Measurements from ENCODE around the gene ADGRB3. TPM values are rescaled to one million over a fixed set of nuclear protein-coding genes. Genes with fewer than 3 reads are reported as not detected.
"Not testable (repeated sequence)": the region's sequence is repeated elsewhere in the genome, so short reads cannot be mapped to it uniquely, and the experiment has no call there.

The ADGRB3 gene
- total and polyA plus RNA-seq, 5 experiments from 2014 or later: not detected

DNA sequence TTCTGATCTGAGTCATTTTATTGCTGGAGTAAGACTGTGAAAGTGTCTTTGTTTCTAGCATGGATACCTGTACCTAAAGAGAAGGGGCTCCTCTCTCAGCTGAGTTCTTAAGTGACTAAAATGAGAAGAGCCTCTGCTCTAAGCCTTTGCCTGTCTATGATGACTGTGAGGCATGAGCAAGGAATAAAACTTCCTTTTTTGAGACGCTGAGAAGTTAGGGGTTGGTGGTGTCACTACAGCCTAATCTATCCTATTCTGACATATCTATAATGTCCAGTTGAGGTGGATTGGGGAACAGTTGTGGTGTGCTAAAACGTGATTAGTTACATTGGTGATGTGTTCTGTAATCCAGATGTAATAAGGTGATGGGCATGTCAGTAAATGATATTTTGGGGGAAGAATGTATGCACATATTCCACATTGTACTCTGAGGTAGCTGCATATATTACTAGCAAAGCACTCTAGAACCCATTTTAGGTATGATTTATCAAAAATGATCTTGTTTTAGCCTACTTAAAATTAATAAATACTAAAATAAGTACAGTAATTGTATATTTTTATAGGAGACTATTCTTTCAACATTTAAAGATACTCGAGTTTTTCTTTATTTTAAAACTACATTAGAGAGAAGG, 18.1 kb downstream of the ADGRB3 start:
- H3K4me3 Mint-ChIP-seq: no peak overlapping the region
- ATAC-seq: no peak
- POLR2A ChIA-PET: no interaction called here
- H3K27me3 Mint-ChIP-seq: peaks cover 0 to 1% (median 0%) of the 10 kb centered on the region in 5 donors
- no peaks in the 10 kb centered on the region for H3K36me3 Mint-ChIP-seq
- DNase-seq: no peak
- no peaks in the 10 kb centered on the region for H3K4me1 Mint-ChIP-seq
- no peak overlapping the region for H3K27ac Mint-ChIP-seq
- no peaks in the 10 kb centered on the region for H3K9me3 Mint-ChIP-seq

DNA sequence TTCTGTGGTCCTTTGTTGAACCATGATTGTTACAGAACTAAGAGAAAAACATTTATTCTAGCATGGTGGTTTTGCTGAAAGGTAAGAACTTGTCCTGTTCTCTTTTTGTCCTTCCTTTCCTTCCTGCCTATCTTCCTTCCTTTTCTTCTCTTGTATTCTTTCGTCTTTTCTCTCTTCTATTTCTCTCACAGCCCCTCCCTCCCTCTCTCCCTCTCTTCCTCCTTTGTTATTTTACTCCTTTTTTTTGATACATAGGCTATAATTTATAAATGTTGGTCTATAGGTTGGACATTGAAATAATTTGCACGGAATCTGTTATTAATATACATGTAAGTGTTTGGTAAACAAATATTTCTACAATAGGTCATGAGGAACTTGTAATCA, 18.6 kb downstream of the ADGRB3 start:
- no peaks in the 10 kb centered on the region for H3K36me3 Mint-ChIP-seq
- no peak overlapping the region for H3K4me3 Mint-ChIP-seq
- H3K4me1 Mint-ChIP-seq: no peaks in the 10 kb centered on the region
- ATAC-seq (no peak), DNase-seq (no peak)
- H3K9me3 Mint-ChIP-seq: no peaks in the 10 kb centered on the region
- H3K27me3 Mint-ChIP-seq: peaks cover 0 to 1% (median 0%) of the 10 kb centered on the region in 5 donors
- POLR2A ChIA-PET: no interaction called here
- H3K27ac Mint-ChIP-seq: no peak overlapping the region

DNA sequence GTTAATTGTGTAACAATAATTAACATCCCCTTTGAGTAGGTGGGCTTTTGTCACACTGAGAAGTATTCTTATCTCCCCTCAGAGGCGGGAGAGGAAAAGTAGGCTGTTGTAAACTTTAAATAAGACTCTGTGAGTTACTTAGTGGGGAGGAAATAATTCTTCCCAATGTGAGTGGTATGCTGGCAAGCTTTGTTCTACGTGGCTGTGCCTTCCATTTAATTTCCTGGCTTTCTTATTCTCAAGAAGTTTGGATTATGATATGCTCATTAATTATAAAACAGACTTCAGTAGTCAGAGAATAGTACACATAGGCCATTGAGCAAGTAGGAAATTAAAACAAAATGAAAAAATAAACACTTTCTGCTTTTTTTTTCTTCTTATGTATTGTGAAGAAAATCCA, 19.1 kb downstream of the ADGRB3 start:
- Mint-ChIP-seq H3K9me3 (no peaks in the 10 kb centered on the region), H3K27me3 (peaks cover 0 to 1% (median 0%) of the 10 kb centered on the region in 5 donors), H3K36me3 (no peaks in the 10 kb centered on the region), H3K4me3 (no peak overlapping the region), H3K27ac (no peak overlapping the region), H3K4me1 (no peaks in the 10 kb centered on the region)
- ATAC-seq (no peak), DNase-seq (no peak)
- POLR2A ChIA-PET: no interaction called here

DNA sequence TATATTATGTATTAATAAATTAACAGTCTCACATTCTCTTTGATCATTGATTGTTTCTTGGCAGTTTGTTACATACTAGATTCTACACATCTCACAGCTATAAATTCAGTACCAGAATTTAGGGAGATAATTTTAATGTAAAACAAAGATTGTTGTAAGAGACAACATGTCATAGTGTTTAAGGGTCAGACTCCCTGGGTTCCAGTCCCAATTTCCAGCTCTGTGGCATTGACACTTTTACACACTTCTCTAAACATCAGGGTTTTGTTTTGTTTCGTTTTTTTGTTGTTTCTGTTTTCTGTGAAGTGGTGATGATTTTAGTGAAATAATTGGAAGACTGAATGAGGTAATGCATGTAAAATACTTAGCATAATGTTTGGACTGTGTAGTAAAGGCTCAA, 19.9 kb downstream of the ADGRB3 start:
- H3K27me3 Mint-ChIP-seq: peaks cover 0 to 1% (median 0%) of the 10 kb centered on the region in 5 donors
- H3K4me3 Mint-ChIP-seq: no peak overlapping the region
- ATAC-seq (no peak), DNase-seq (no peak)
- no peaks in the 10 kb centered on the region for H3K9me3 Mint-ChIP-seq
- POLR2A ChIA-PET: no interaction called here
- H3K4me1 Mint-ChIP-seq: no peaks in the 10 kb centered on the region
- no peak overlapping the region for H3K27ac Mint-ChIP-seq
- no peaks in the 10 kb centered on the region for H3K36me3 Mint-ChIP-seq

DNA sequence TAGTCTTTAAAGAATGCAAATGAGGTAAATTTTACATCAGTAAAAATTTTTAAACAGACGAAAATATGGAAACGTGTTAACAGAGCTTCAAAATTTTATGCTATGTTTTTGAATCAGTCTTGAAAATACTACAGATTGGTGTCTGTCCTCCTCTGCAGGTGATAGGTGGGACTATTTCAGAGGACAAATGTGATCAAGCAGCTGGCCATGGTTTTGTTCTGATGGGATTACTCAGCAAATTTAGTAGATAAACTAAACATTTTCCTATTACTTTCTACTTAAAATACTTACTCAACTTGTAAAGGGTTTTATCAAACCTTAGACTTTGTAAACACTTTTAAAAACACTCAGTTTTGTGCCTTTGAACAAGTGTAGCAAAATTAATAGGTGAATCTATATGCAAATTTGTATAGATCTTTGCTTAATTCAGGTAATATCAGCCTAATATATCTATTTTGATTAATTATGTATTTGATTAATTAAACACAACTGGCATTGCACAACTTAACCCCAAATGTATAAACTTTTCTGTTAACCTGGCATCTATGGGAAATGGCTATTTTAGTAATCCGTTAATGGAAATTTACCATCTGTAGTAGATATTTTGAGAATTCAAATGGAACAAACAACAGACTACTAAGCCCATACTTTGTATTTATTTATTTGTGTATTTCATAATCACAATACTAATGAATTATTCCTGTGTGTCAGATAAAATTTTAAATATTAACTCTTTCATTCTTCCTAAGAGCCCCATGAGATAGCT, 22.5 kb downstream of the ADGRB3 start:
- Mint-ChIP-seq H3K27ac (no peak overlapping the region), H3K4me3 (no peak overlapping the region), H3K36me3 (no peaks in the 10 kb centered on the region), H3K27me3 (peaks cover 0 to 4% (median 0%) of the 10 kb centered on the region in 5 donors), H3K9me3 (no peaks in the 10 kb centered on the region), H3K4me1 (no peaks in the 10 kb centered on the region)
- no peak for ATAC-seq
- DNase-seq: no peak
- POLR2A ChIA-PET: no interaction called here

DNA sequence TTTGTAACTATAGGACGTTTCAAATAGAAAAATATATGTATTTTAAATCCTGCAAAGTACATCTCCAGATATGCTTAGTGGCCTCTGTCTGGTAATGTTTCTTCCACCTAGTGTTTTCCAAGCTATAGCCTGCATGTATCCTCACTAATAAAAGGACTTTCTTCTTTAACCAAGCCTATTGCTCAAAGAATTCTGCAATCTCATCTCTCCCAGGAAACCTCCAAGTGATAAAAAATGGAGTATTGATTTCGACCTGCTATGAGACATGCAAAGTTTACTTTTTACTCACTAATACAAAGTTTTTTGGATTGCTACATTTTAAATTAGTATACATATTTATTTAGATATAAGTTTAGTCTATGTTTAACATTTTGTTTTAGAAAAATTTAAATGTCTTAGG, 23.3 kb downstream of the ADGRB3 start:
- POLR2A ChIA-PET: no interaction called here
- H3K4me3 Mint-ChIP-seq: no peak overlapping the region

DNA sequence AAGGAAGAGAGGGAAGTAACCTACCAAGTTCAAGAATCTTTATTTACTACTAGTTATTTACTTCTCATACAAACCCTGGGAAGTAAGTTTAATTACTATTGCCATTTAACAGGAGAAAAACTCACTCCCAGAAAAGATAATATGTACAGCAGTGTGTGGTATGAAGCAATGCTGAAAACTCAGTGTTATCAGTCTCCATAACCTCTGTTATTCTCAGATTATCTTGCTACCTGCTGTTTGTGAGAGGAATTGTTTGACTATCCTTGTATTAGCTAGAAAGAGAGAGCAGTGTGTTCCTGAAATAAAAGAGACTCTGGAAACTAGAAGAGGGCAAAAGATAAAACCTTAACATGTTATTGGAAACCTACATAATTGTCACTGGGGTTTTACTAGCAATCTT, 38.2 kb downstream of the ADGRB3 start:
- ATAC-seq (no peak), DNase-seq (no peak)
- H3K27me3 Mint-ChIP-seq: peaks cover 0 to 7% (median 0%) of the 10 kb centered on the region in 5 donors
- POLR2A ChIA-PET: no interaction called here
- H3K9me3 Mint-ChIP-seq: peaks cover 0 to 6% (median 0%) of the 10 kb centered on the region in 9 donors
- no peaks in the 10 kb centered on the region for H3K36me3 Mint-ChIP-seq
- no peak overlapping the region for H3K27ac Mint-ChIP-seq
- H3K4me1 Mint-ChIP-seq: no peaks in the 10 kb centered on the region
- H3K4me3 Mint-ChIP-seq: no peak overlapping the region

More for the DNA sequence above, 23.3 kb downstream of the ADGRB3 start:
- ATAC-seq (no peak), DNase-seq (no peak)
- H3K27ac Mint-ChIP-seq: no peak overlapping the region
- no peaks in the 10 kb centered on the region for H3K4me1 Mint-ChIP-seq
- no peaks in the 10 kb centered on the region for H3K36me3 Mint-ChIP-seq
- H3K9me3 Mint-ChIP-seq: no peaks in the 10 kb centered on the region
- peaks cover 0 to 4% (median 0%) of the 10 kb centered on the region in 5 donors for H3K27me3 Mint-ChIP-seq

DNA sequence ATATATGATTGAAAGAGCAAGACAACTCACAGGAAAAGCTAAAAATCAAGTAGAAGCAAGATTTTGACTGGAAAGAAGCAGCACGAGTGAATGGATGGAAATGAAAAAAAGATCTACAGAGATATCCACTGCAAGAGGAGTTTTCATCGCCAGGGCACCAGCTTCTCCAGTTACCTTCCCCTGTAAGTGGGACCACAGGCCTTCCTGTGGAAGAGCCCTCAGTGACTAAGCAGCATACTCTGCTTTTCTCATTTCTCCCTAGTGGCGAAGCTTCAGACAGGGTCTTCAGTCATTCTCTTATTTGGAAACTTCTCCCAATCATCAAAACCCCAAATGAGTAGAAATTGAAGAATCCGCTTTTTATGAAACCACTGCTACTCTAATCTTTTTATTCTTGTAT, 40.5 kb downstream of the ADGRB3 start:
- POLR2A ChIA-PET: no interaction called here
- no peaks in the 10 kb centered on the region for H3K36me3 Mint-ChIP-seq
- peaks cover 0 to 6% (median 0%) of the 10 kb centered on the region in 9 donors for H3K9me3 Mint-ChIP-seq
- H3K27me3 Mint-ChIP-seq: peaks cover 0 to 7% (median 0%) of the 10 kb centered on the region in 5 donors
- H3K4me1 Mint-ChIP-seq: no peaks in the 10 kb centered on the region
- ATAC-seq (no peak), DNase-seq (no peak)
- H3K4me3 Mint-ChIP-seq: no peak overlapping the region
- H3K27ac Mint-ChIP-seq: no peak overlapping the region

DNA sequence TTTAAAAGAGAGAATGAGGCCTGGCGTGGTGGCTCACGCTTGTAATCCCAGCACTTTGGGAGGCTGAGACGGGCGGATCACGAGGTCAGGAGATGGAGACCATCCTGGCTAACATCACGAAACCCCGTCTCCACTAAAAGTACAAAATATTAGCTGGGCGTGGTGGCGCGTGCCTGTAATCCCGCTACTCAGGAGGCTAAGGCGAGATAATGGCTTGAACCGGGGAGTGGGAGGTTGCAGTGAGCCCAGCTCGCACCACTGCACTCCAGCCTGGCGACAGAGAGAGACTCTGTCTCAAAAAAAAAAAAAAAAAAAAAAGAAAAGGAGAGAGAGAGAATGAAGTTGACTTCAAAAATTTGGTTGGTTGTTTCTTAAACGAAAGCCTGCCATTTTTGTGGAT, 41.0 kb downstream of the ADGRB3 start:
- DNase-seq, ATAC-seq, POLR2A ChIA-PET, H3K4me3 Mint-ChIP-seq, H3K36me3 Mint-ChIP-seq, H3K4me1 Mint-ChIP-seq, H3K9me3 Mint-ChIP-seq, H3K27ac Mint-ChIP-seq, H3K27me3 Mint-ChIP-seq: not testable (repeated sequence)

DNA sequence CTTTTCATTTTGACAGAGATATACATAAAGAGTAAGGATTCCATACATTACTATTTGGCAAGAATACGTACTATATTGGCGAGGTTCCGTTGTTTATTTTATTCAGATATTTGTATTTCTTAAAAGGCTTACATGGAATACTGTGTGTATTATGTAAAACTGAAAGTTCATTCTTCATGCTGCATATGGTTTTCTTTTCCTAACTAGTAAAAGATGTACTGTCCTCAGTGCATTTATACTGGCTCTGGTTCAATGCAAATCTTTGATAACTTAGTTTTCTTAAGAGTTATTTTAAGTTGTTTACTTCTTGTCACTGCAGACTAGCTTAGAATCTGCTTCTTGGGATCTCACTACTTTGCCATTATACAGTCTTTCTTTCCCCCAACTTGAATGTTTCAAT, 42.0 kb downstream of the ADGRB3 start:
- peaks cover 0 to 4% (median 0%) of the 10 kb centered on the region in 9 donors for H3K9me3 Mint-ChIP-seq
- H3K4me3 Mint-ChIP-seq: no peak overlapping the region
- H3K36me3 Mint-ChIP-seq: no peaks in the 10 kb centered on the region
- POLR2A ChIA-PET: no interaction called here
- DNase-seq (no peak), ATAC-seq (no peak)
- H3K27me3 Mint-ChIP-seq: peaks cover 0 to 7% (median 0%) of the 10 kb centered on the region in 5 donors
- no peak overlapping the region for H3K27ac Mint-ChIP-seq
- H3K4me1 Mint-ChIP-seq: no peaks in the 10 kb centered on the region

DNA sequence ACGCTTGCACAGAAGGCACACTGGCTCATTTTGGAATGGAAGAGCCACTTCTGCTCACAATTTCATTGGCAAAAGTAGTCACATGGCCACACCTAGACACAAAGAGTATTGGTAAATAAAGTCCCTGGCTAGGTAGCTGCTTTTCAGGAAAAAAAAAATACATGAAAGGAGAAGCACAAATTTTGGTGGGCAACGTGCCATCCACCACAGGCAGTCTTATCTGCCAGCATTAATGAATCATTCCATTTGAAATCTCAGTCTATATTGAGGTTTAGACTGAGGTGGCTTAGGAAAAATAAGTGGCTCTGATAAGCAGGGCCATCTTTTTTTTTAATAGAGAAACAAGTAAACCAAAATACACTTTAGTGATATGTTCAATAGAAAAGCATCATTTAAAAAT, 44.3 kb downstream of the ADGRB3 start:
- Mint-ChIP-seq H3K9me3 (peaks cover 0 to 4% (median 0%) of the 10 kb centered on the region in 9 donors), H3K27ac (no peak overlapping the region), H3K4me1 (no peaks in the 10 kb centered on the region), H3K27me3 (peaks cover 0 to 3% (median 0%) of the 10 kb centered on the region in 5 donors), H3K4me3 (no peak overlapping the region), H3K36me3 (no peaks in the 10 kb centered on the region)
- POLR2A ChIA-PET: no interaction called here
- no peak for ATAC-seq
- no peak for DNase-seq

DNA sequence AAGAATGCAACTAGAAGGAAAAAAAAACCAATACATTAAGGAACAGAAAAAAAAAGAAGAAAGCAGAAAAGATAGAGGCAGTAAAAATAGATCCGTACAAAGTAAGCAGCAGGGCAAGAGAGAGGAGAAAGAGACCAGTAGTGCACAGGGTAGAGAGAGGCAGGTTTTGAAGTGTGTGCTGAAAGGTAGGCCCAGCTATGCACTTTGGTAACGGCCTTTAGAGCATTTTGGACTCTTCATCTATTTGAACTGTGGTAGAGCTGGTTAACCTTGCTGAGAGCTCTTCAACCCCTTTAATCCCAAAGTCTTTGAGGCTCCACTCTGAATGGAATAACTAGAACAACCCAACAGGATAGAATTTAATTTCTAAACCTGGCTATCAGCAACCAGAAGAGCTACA, 45.2 kb downstream of the ADGRB3 start:
- Mint-ChIP-seq H3K9me3 (peaks cover 0 to 4% (median 0%) of the 10 kb centered on the region in 9 donors), H3K36me3 (no peaks in the 10 kb centered on the region), H3K27ac (no peak overlapping the region), H3K4me3 (no peak overlapping the region), H3K27me3 (no peaks in the 10 kb centered on the region), H3K4me1 (no peaks in the 10 kb centered on the region)
- no peak for ATAC-seq
- DNase-seq: no peak
- POLR2A ChIA-PET: no interaction called here

DNA sequence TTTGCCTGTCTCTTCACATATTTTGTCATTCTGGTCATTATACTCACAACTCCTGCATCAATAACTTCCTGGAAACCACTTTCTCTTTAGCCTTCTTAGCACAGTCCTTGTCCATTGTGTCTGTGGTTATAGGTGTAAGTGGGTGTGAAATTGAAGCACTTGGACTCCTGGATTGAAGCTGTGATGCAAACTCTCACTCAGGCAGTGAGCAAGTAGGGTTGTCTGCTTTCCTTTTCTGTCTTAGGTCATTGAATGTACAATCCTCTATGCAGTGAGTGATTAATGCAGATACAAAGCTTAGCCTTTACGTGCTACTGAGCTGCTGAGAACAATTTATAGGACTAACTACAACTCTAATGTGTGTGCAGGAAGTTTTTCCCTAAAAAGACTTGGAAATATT, 54.8 kb downstream of the ADGRB3 start:
- Mint-ChIP-seq H3K27me3 (no peaks in the 10 kb centered on the region), H3K36me3 (no peaks in the 10 kb centered on the region), H3K4me1 (no peaks in the 10 kb centered on the region), H3K27ac (no peak overlapping the region), H3K4me3 (no peak overlapping the region), H3K9me3 (peaks cover 0 to 6% (median 0%) of the 10 kb centered on the region in 9 donors)
- ATAC-seq (no peak), DNase-seq (no peak)
- POLR2A ChIA-PET: no interaction called here

DNA sequence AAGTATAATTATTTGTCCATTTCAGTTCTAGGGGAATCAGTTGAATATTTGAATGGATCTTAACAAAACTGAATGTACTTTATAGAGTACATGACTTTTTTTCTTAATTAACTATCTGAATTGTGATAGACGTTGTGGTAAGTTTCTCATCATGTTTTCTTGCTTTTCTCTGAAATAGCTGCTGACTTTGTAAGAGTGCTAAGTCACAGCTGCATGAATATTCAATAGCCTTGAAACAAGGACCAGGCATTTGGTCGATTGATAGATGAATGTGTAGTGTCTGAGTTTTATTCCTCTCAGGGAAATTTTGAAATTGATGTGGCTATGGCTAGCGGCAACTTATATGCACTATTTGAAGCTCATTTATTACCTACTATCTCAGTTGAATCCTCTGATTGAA, 56.0 kb downstream of the ADGRB3 start:
- H3K27ac Mint-ChIP-seq: no peak overlapping the region

More for the DNA sequence above, 56.0 kb downstream of the ADGRB3 start:
- H3K27me3 Mint-ChIP-seq: no peaks in the 10 kb centered on the region
- POLR2A ChIA-PET: no interaction called here
- no peak overlapping the region for H3K4me3 Mint-ChIP-seq
- ATAC-seq: no peak
- no peak for DNase-seq
- H3K36me3 Mint-ChIP-seq: no peaks in the 10 kb centered on the region
- peaks cover 0 to 6% (median 0%) of the 10 kb centered on the region in 9 donors for H3K9me3 Mint-ChIP-seq
- no peaks in the 10 kb centered on the region for H3K4me1 Mint-ChIP-seq

Data from naive thymus-derived CD8-positive, alpha-beta T cell (primary cell).